Parathyroid adenoma (tissue), 2 donors: ENCODE results near the gene EQTN.

Experiments used
- H2AFZ ChIP-seq: fragments of 300-600 bp; sonication (generic); one replicate; pipeline ENCODE4 v1.7.0; 2017; ENCODE audit warnings: antibody characterized with exemption, mild to moderate bottlenecking
- H3K27ac ChIP-seq: fragments of 300-600 bp; sonication (generic); one replicate; pipeline ENCODE4 v1.7.0; 2017
- H3K27me3 ChIP-seq: fragments of 300-600 bp; sonication (generic); one replicate; pipeline ENCODE4 v1.7.0; 2017; ENCODE audit warnings: low read length; ENCODE audit not compliant: control insufficient read depth, insufficient read depth
- H3K36me3 ChIP-seq: fragments of 300-600 bp; sonication (generic); one replicate; pipeline ENCODE4 v1.7.0; 2017; ENCODE audit warnings: low read length; ENCODE audit not compliant: control insufficient read depth, insufficient read depth
- H3K4me1 ChIP-seq: fragments of 300-600 bp; sonication (generic); one replicate; pipeline ENCODE4 v1.7.0; 2017; ENCODE audit warnings: control low read depth
- H3K4me2 ChIP-seq: fragments of 300-600 bp; sonication (generic); one replicate; pipeline ENCODE4 v1.7.0; 2017; ENCODE audit warnings: low read length
- H3K4me3 ChIP-seq: fragments of 300-600 bp; sonication (generic); one replicate; pipeline ENCODE4 v1.7.0; 2017; ENCODE audit warnings: low read depth, low read length
- H3K79me2 ChIP-seq: fragments of 300-600 bp; sonication (generic); one replicate; pipeline ENCODE4 v1.7.0; 2017; ENCODE audit warnings: control low read depth
- H3K9ac ChIP-seq: fragments of 300-600 bp; sonication (generic); one replicate; pipeline ENCODE4 v1.7.0; 2017; ENCODE audit warnings: mild to moderate bottlenecking
- H3K9me3 ChIP-seq: fragments of 300-600 bp; sonication (generic); one replicate; pipeline ENCODE4 v1.7.0; 2017; ENCODE audit warnings: low read length; ENCODE audit not compliant: control insufficient read depth
- CTCF ChIP-seq: fragments of 300-600 bp; sonication (generic); IDR thresholded peaks from one replicate; pipeline ENCODE4 v1.7.0; 2017; ENCODE audit warnings: antibody characterized with exemption, mild to moderate bottlenecking
- donor health status: primary hyperparathyroidism.

Gene EQTN

GRCh38 chr9:27339661-27340284, 42.8 kb upstream of the EQTN start:
- H3K9ac ChIP-seq: no peak overlapping the region
- H3K4me2 ChIP-seq: no peak overlapping the region
- H2AFZ ChIP-seq: no peak overlapping the region
- H3K27me3 ChIP-seq: no peaks in the 10 kb centered on the region
- no peaks in the 10 kb centered on the region for H3K9me3 ChIP-seq
- H3K4me1 ChIP-seq: no peaks in the 10 kb centered on the region
- H3K79me2 ChIP-seq: no peaks in the 10 kb centered on the region
- no peak for TF ChIP-seq CTCF
- no peaks in the 10 kb centered on the region for H3K36me3 ChIP-seq
- H3K27ac ChIP-seq: no peak overlapping the region
- no peak overlapping the region for H3K4me3 ChIP-seq

GRCh38 chr9:27338527-27338903, 41.6 kb upstream of the EQTN start:
- TF ChIP-seq CTCF: no peak
- Histone ChIP-seq H3K9ac (no peak overlapping the region), H3K9me3 (no peaks in the 10 kb centered on the region), H3K79me2 (no peaks in the 10 kb centered on the region), H3K4me3 (no peak overlapping the region), H3K4me2 (no peak overlapping the region), H3K27me3 (no peaks in the 10 kb centered on the region), H3K27ac (no peak overlapping the region), H3K4me1 (no peaks in the 10 kb centered on the region), H3K36me3 (no peaks in the 10 kb centered on the region), H2AFZ (no peak overlapping the region)

- TF ChIP-seq CTCF: no peak
- Histone ChIP-seq H3K4me2 (no peak overlapping the region), H3K4me3 (no peak overlapping the region), H3K27ac (no peak overlapping the region), H3K4me1 (no peaks in the 10 kb centered on the region), H3K79me2 (no peaks in the 10 kb centered on the region), H3K27me3 (no peaks in the 10 kb centered on the region), H2AFZ (no peak overlapping the region), H3K36me3 (no peaks in the 10 kb centered on the region), H3K9me3 (no peaks in the 10 kb centered on the region), H3K9ac (no peak overlapping the region)
Measured at GRCh38 chr9:27337833-27338526, 41.0 kb upstream of the EQTN start.

- Histone ChIP-seq H3K79me2 (no peaks in the 10 kb centered on the region), H3K27me3 (no peaks in the 10 kb centered on the region), H3K4me2 (no peak overlapping the region), H3K9ac (no peak overlapping the region), H3K9me3 (no peaks in the 10 kb centered on the region), H3K4me1 (no peaks in the 10 kb centered on the region), H3K36me3 (no peaks in the 10 kb centered on the region), H3K27ac (no peak overlapping the region), H2AFZ (no peak overlapping the region), H3K4me3 (no peak overlapping the region)
- TF ChIP-seq CTCF: no peak
Measured at GRCh38 chr9:27337236-27337635, 40.3 kb upstream of the EQTN start.

GRCh38 chr9:27336829-27337228, 39.9 kb upstream of the EQTN start:
- H3K27ac ChIP-seq: no peak overlapping the region
- no peak for TF ChIP-seq CTCF
- no peaks in the 10 kb centered on the region for H3K36me3 ChIP-seq
- no peaks in the 10 kb centered on the region for H3K27me3 ChIP-seq
- H3K9ac ChIP-seq: no peak overlapping the region
- H2AFZ ChIP-seq: no peak overlapping the region
- H3K4me2 ChIP-seq: no peak overlapping the region
- H3K9me3 ChIP-seq: no peaks in the 10 kb centered on the region
- H3K4me1 ChIP-seq: no peaks in the 10 kb centered on the region
- H3K79me2 ChIP-seq: no peaks in the 10 kb centered on the region
- no peak overlapping the region for H3K4me3 ChIP-seq
